ENCODE measurements around the gene ATP6V1C2. TPM values are rescaled to one million over a fixed set of nuclear protein-coding genes. Genes with fewer than 3 reads are reported as not detected.
"Not testable (repeated sequence)": the region's sequence is repeated elsewhere in the genome, so short reads cannot be mapped to it uniquely, and the experiment has no call there.

The ATP6V1C2 gene
- total RNA-seq, 4 donors from 2014 or later = 0.63 to 4.0 (median 1.3) TPM

- no peak for TF ChIP-seq CTCF (IDR thresholded peaks at IDR 0.05)
- no peak for ATAC-seq (ENCODE audit: low FRiP score)
- DNase-seq (ENCODE audit: low spot score) = no peak
Observed at GRCh38 chr2:10795508-10796046, 74.1 kb downstream of the ATP6V1C2 start.

DNA sequence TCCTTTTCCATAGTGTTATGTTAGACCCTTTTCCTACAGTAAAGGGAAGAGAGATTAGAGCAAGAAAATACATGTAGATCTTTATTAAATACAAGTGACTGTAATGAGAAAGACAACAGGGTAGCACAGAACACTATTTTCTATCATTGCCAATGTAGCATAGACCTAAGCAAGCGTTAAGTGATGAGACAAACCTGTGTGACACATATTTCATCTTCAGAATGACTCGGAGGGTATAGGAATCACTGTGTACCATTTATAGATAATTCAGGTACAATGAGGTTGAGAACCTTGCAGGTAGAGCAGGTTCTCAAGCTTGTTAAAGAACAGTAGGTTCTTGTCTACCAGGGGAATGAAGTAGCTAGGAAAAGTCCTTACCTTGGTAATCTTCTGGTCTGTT lies 75.3 kb downstream of the ATP6V1C2 start:
- no peak for ATAC-seq (ENCODE audit: low FRiP score)
- DNase-seq (ENCODE audit: low spot score) = no peak
- TF ChIP-seq CTCF (IDR thresholded peaks at IDR 0.05) = no peak

GRCh38 chr2:10798783-10799182 lies 77.4 kb downstream of the ATP6V1C2 start:
- DNase-seq (ENCODE audit: low spot score) (no peak), ATAC-seq (ENCODE audit: low FRiP score) (no peak)
- TF ChIP-seq CTCF (IDR thresholded peaks at IDR 0.05) = no peak

- no peak for TF ChIP-seq CTCF (IDR thresholded peaks at IDR 0.05)
- DNase-seq (ENCODE audit: low spot score) = no peak
- no peak for ATAC-seq (ENCODE audit: low FRiP score)
Observed at GRCh38 chr2:10800163-10800562, 78.7 kb downstream of the ATP6V1C2 start.

DNA sequence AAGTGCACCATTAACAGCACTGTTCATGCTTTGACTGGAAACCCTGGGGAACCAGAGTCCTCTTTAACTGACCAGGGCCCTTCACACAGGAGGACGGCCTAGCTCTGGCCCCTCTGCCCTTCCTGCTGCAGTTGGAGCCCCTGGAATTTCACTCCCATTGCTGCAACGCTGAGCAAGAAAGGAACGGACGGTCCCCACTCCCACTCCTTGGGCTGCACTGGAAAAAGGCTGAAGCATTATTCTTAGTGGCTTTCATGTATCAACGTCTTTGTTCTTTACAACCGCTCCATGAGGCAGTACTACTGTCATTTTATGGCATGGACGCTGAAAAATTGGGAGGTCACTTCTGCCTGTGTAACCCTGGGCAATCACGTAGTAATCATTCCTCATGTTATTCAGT lies 81.2 kb downstream of the ATP6V1C2 start:
- ATAC-seq (ENCODE audit: low FRiP score) = no peak
- no peak for DNase-seq (ENCODE audit: low spot score)
- TF ChIP-seq CTCF (IDR thresholded peaks at IDR 0.05) = no peak

GRCh38 chr2:10805990-10806389 lies 84.6 kb downstream of the ATP6V1C2 start:
- ATAC-seq (ENCODE audit: low FRiP score); DNase-seq (ENCODE audit: low spot score): not testable (repeated sequence)

GRCh38 chr2:10806543-10806942 lies 85.1 kb downstream of the ATP6V1C2 start:
- TF ChIP-seq CTCF (IDR thresholded peaks at IDR 0.05) = no peak
- no peak for DNase-seq (ENCODE audit: low spot score)
- ATAC-seq (ENCODE audit: low FRiP score) = no peak
